ENCODE measurements around the gene SPDYE16.
"Not testable (repeated sequence)": the region's sequence is repeated elsewhere in the genome, so short reads cannot be mapped to it uniquely, and the experiment has no call there.

SPDYE16 gene, protein sequence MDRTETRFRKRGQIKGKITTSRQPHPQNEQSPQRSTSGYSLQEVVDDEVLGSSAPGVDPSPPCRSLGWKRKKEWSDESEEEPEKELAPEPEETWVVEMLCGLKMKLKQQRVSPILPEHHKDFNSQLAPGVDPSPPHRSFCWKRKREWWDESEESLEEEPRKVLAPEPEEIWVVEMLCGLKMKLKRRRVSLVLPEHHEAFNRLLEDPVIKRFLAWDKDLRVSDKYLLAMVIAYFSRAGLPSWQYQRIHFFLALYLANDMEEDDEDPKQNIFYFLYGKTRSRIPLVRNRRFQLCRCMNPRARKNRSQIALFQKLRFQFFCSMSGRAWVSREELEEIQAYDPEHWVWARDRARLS

DNA sequence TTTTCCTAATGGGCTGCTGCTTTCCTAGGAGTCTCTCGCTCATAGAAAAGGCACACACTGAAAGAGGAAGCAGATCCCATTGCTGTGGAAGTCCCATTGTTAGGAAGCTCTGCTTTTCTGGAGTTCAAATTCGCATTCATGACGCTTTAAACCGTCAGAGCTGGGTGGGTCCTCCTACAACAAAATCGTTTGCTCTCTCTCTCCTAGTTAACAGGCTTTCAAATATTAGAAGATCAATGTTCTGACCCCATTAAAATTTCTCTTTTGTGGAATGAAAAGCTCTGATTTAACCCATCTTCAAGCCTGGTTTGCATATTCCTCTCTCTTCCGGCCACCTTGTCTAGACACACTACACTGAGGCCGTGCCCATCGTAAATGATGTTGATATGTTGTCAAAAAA, at the start of gene SPDYE16:
Gene SPDYE16 (minus strand): TSS at position 101 of the 400 bp plus-strand sequence. CDS start 1,838 bp downstream, outside the sequence.
- in situ Hi-C loops (cut with HindIII; ENCODE audit: low sequenced_read_pairs): not testable (repeated sequence)

DNA sequence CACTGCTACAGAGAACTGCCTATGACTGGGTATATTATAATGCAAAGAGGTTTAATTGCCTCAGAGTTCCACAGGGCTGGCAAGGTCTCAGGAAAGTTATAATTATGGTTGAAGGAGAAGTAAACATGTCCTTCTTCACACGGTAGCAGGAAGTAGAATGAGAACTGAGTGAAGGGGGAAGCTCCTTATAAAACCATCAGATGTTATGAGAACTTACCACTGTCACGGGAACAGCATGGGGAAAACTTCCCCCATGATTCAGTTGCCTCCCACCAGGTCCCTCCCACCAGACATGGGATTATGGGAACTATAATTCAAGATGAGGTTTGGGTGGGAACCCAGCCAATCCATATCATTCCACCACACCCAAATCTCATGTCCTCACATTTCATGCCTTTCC, 49.6 kb upstream of the SPDYE16 start:
- in situ Hi-C loops (cut with HindIII; ENCODE audit: low sequenced_read_pairs): not testable (repeated sequence)

DNA sequence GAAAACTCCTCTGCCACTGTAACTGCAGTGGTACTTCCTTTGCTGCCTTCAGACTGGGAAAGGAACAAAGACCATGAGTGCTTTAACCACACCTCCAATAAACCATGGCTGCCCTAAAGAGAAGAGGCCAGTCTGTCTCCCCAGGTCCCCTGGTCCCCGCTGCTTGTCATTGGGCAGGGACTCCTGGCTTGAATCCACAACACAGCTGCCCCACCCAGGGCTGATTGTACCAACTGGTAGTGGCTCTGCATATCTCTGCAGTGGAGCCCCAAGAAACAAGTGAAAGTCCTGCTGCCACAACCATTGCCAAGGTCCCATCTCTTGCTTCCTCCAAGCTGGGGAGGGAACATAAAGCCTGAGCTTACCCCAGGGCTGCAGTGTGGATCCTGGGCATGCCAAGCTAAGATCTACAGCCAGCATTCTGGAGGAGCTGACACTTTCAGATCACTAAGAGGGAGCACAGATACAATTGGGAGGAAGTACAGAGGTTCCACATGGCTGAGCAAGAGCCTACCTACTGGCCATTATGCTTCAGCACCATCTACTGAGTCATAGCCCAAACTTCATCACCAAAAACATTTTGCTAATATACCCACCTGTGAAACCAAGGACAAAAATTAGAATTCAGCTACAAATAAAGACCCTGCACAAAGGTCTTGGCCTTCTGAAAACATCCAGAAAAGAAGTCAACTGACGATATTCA, 48.7 kb upstream of the SPDYE16 start:
- in situ Hi-C loops (cut with HindIII; ENCODE audit: low sequenced_read_pairs): not testable (repeated sequence)

DNA sequence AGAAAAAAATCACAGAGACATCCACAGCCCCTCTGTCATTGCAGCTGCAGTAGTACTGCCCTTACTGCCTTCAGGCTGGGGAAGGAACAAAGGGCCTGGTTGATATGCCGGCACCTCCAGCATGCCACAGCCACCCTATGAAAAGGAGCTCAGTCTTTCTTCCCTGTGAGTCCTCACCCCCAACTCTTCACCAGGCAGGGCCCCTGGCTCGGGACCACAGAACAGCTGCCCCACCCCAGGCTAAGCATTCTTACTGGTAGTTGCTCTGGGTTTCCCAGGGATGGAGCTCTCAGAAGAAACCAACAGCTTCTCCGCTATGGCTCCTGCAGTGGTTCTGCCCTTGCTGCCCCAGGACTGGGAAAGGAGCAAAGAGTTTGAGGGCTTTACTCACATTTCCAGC, 47.9 kb upstream of the SPDYE16 start:
- in situ Hi-C loops (cut with HindIII; ENCODE audit: low sequenced_read_pairs): not testable (repeated sequence)

DNA sequence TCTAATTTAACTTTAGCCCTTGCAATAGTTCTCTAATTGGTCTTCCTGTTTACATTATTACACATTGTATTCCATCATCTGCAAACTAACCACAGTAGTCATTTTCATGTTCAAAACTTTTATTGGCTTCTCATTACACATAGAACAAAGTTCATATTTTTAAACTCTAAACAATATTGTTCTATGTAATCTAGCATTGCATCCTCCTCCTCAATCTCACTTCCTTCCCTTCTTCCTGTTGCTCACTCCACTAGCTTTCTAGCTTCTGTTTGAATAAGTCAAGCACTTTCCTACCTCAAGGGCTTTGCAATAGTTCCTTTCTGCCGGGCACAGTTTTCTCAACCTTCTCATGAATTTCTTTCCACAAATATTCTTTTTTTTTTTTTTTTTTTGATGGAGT, 45.5 kb upstream of the SPDYE16 start:
- in situ Hi-C loops (cut with HindIII; ENCODE audit: low sequenced_read_pairs): not testable (repeated sequence)

DNA sequence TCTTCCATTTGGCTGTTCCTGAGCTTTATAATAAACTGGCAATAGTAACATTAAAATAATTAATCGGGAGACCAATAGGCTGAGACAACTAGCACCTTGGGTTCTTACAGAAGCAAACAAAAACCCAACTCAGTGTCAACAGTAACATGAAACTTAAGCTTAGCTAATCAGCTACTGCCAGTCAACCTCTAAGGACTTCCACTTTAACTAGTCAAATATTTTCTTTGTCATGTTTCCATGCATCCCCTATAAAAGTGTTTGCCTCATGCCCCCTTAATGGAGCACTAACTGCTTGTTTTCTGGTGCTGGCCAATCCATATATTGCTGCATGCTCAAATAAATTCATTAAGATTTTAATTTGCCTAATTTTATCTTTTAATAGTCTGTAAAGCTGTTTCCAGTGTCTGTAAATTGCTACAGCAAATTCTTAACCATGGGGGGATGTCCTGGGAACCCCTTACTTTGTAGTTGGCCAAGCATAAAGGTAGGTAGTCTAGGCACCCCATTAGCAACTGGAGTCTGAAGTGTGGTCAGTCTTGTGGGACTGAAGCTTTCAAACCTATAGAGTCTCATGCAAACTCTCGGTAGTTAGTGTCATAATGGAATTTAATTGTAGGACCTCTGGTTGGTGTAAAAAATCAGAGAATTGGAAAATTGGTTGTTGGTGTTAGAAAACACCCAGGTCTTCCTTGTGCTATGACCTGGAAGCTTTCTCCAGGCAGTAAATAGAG, 43.7 kb upstream of the SPDYE16 start:
- in situ Hi-C loops (cut with HindIII; ENCODE audit: low sequenced_read_pairs): not testable (repeated sequence)

DNA sequence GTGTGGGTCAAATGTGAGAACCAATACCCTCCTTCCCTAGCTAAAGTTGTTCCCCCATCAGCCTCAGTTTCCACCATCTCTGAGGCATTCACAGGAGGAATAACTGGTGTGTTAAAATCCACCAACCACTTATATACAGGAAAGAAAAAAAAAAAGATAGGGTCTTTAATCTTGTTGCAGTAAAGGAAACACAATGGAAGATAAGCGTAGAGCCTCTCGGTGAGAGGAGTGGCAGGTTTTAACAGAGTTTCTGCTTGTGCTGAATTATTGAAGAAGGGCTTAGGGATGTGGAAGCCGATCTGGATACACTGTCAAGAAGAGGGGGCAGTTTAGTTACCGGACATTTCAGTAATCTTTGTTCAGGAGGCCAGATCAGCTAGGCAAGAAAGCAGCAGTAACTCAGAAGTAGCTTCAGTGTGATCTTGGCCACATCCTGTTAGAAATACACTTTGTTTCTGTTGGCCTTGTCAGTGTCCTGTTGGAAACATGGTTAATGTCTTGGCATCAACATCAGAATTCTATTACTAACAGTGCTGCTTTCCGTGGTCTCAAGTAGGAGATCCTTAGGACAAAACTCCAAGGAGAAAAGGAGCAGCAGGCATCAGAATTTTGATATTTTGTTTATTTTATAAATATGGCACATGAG, 40.7 kb upstream of the SPDYE16 start:
- in situ Hi-C loops (cut with HindIII; ENCODE audit: low sequenced_read_pairs): not testable (repeated sequence)

DNA sequence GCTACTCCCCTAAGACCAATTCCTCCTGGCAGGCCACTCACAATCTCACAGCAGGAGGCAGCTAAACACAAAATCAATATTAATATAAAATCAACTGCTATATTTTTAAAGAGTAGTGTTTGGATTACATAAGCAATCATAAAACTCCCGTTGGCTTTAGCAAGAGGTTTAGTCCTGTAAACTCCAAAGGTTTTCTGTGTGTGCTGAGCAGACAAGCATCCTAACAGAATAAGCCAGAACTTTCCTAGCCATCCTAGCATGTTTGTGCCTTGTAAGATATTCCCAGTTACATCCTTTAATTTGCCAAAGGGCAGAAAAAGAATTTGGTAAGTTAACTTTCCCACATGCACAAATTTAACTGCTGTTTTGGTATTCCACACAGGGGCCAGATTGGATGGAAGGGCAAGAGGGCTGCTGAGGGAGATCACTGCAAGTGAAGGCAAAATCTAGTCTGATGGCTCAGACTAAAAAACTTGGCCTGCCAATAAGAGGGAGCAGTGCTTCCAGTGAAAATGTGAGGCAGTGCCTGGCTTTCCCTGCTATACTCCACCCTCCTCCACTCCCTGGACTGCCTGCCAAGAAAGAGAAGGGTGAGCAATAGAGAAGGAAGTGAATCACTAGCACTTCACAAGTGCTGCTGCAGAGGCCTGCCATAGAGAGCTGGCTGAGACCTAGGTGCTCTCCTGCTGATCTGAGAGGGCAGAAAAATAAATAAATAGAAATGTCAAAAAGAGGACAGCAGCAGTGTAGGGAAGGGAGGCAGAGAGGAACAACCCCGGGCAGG, 39.9 kb upstream of the SPDYE16 start:
- in situ Hi-C loops (cut with HindIII; ENCODE audit: low sequenced_read_pairs): not testable (repeated sequence)

DNA sequence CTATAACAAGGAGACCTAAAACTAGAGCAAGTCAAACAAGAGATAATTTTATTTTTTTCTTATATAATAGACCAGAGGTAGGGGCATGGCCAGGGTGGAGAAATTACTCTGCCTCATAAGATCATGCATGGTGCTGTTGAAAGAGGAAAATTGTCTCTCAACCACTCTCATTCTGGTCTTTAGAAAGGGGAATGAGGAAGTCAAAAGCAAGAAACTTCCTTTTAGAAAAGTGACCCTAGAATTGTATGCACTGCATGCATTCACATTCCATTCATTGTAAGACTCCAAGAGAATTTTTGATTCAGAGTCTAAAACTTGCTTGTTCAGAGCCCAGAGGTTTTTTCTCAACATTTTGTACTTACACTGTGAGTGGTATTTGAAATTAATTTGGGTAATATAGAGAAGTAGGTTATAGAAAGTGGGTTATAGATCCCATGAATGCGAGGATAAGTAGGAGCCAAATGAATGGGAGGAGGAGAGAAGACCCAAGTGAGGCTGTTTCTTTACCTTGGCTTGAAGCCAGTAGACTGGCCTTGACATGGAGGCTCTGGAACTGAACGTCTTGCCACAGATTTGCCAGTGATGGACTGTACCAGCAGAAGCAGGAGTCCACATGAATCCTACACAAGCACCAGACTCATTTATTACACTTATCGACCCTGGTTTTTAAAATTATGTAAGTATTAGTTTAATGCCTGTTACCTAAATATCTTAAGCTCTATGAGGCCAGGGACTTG, 33.0 kb upstream of the SPDYE16 start:
- in situ Hi-C loops (cut with HindIII; ENCODE audit: low sequenced_read_pairs): not testable (repeated sequence)

DNA sequence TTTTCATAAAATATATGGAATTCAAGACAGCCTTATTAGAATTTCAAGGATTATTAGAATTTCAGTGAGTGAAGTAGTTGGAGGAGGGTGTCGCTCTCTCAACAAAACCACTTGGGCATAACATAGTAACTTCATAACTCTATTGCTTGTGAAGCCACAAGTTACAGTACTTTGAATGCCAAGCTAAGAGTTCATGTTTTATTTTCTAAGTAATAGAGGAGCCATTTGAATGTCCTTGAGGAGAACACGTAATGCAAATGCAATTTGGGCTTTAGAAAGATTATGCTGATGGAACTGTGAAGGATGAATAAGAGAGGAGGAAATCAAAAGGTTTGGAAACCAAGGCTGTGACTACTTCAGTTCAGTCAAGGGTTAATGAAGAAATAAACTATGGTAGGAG, 32.3 kb upstream of the SPDYE16 start:
- in situ Hi-C loops (cut with HindIII; ENCODE audit: low sequenced_read_pairs): not testable (repeated sequence)

DNA sequence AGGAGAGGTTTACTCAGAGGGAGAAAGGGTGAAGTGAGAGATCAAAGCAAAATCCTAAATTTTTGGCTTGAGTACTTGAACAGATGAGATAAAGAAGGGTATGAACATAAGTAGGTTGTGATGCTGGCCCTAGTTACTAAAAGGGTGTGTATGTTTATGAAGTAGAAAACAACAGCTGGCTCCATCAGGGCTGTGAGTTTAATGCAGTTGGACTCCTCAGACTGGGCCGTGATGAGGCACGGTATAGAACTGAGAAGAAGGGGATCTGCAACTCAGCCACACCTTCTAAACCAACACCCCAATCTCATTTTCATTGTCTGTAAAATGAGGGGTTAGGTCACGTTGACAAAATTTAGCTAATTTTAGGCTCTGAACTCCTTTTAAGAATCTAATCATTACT, 29.2 kb upstream of the SPDYE16 start:
- in situ Hi-C loops (cut with HindIII; ENCODE audit: low sequenced_read_pairs): not testable (repeated sequence)

DNA sequence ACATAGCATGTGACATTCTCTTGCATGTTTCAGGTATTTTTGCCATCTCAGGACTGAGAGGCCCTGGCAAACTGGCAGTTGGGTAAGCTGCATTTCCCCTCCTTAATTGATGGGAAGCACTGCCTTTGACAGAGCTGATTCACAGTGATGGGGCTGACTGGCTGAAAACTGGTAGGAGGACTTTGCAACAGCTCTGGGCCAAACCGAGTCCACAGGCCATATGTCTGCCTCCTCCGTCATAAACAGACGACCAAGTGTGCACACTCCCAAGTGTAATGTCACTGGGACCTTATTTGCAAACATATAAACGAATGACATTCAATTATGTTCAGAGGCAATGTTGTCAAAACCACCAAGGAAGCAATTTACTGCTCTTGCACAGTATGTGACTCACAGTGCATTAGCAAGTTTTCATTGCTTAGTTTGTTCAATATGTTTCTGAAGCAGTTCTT, 27.3 kb upstream of the SPDYE16 start:
- in situ Hi-C loops (cut with HindIII; ENCODE audit: low sequenced_read_pairs): not testable (repeated sequence)

DNA sequence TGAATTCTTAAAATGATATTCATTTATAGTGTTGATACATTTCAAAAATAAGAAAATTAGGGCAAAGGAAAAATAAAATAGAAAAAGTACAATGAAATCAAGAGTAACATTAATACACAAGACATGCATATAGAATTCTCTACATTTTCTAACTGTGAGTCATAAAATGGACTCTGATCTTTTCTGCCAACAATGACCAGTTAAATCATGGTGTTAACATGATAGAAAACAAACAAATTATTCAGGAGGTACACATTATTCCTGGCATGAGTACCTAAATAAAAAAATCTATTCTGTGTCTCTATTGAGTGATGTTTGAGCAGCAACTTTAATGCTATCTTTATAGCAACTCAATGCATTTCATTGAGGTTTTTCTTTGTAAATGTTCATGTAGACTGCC, 25.6 kb upstream of the SPDYE16 start:
- in situ Hi-C loops (cut with HindIII; ENCODE audit: low sequenced_read_pairs): not testable (repeated sequence)

DNA sequence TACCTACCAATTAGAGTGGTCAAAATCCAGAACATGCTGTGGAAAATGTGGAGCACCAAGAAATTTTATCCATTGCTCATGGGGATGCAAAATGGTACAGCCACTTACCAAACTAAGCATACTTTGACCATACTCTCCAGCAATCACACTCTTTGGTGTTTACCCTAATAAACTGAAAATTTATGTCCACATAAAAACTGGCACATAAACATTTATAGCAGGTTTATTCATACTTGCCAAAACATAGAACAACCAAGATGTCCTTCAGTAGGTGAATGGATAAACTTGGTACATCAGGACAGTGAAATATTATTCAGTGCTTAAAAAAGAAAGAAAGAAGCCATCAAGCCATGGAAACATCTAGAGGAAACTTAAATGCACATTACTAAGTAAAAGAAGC, 24.7 kb upstream of the SPDYE16 start:
- in situ Hi-C loops (cut with HindIII; ENCODE audit: low sequenced_read_pairs): not testable (repeated sequence)

DNA sequence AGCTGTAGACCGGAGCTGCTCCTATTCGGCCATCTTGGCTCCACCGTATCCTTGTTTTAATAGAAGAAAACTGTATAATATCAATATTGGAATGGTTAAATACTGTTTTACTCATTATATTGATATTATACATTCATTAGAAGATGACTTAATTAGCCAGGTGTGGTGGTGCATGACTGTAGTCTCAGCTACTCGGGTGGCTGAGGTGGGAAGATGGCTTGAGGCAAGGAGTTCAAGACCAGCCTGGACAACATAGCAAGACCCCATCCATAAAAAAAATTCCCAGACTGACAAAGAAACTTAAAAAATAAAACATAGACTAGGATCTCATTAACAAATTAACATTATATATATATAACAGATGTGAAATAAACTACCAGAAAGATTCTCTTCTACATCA, 24.2 kb upstream of the SPDYE16 start:
- in situ Hi-C loops (cut with HindIII; ENCODE audit: low sequenced_read_pairs): not testable (repeated sequence)

DNA sequence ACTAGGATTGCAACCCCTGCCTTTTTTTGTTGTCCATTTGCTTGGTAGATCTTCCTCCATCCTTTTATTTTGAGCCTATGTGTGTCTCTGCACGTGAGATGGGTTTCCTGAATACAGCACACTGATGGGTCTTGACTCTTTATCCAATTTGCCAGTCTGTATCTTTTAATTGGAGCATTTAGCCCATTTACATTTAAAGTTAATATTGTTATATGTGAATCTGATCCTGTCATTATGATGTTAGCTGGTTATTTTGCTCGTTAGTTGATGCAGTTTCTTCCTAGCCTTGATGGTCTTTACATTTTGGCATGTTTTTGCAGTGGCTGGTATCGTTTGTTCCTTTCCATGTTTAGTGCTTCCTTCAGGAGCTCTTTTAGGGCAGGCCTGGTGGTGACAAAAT, 21.9 kb upstream of the SPDYE16 start:
- in situ Hi-C loops (cut with HindIII; ENCODE audit: low sequenced_read_pairs): not testable (repeated sequence)

DNA sequence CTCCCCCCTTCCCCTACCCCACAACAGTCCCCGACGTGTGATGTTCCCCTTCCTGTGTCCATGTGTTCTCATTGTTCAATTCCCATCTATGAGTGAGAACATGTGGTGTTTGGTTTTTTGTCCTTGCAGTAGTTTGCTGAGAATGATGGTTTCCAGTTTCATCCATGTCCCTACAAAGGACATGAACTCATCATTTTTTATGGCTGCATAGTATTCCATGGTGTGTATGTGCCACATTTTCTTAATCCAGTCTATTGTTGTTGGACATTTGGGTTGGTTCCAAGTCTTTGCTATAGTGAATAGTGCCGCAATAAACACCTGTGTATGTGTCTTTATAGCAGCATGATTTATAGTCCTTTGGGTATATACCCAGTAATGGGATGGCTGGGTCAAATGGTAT, 18.2 kb upstream of the SPDYE16 start:
- in situ Hi-C loops (cut with HindIII; ENCODE audit: low sequenced_read_pairs): not testable (repeated sequence)

DNA sequence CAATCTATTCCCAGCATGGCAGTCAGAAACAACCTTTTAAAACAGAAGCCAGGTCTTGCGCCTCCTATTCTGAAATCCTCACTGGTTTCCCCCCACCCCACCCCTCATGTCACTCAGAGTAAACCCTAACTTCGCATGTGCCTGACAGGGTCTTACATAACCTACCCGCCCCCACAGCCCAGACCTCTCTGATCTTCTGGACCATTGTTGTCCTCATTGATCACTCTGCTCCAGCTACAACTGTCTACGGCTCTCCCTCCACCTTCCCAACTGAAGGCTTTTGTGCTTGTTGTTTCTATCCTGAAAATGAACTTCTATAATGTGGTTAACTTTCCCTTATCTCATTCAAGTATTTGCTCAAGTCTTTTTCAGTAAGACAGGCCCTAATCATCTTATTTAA, 17.1 kb upstream of the SPDYE16 start:
- in situ Hi-C loops (cut with HindIII; ENCODE audit: low sequenced_read_pairs): not testable (repeated sequence)

DNA sequence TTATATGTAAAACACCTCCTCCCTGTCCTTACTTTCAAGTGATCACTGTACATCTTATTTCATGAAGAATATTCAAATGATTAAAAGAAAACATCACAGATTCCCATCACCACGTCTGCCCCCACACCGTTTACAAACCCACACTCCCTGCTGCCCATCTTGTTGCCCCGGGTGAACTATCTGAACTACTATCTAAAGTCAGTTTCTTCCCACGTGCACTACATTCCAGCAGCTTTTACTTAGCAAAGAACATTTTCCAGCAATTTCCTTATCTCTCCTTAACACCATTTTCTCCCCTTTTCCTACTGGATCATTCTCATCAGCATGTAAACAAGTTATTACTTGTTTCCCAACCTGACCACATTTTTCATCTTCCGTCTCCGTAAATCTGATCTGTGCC, 16.6 kb upstream of the SPDYE16 start:
- in situ Hi-C loops (cut with HindIII; ENCODE audit: low sequenced_read_pairs): not testable (repeated sequence)

DNA sequence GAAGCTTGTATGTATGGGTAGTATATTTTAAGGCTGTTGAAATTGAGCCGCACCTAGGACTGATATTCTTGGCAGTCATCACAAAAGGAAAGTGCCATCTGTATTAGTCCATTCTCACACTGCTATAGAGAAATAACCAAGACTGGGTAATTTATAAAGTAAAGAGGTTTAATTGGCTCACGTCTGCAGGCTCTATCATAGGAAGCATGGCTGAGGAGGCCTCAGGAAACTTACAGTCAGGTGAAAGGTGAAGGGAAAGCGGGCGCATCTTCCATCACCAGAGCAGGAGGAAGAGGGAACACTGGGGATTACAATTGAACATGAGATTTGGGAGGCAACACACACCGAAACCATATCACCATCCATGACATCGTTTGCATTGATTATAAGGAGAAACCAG, 8.9 kb upstream of the SPDYE16 start:
- in situ Hi-C loops (cut with HindIII; ENCODE audit: low sequenced_read_pairs): not testable (repeated sequence)
